HG03039 (cell line): ENCODE measurements around the gene TUBG2.
"Not testable (repeated sequence)": the region's sequence is repeated elsewhere in the genome, so short reads cannot be mapped to it uniquely, and the experiment has no call there.

ENCODE experiments used
- ATAC-seq: cut with Tn5 transposase; IDR thresholded peaks from one replicate; pipeline ENCODE4 v1.9.1; 2021; ENCODE audit warnings: mild to moderate bottlenecking, moderate library complexity; ENCODE audit not compliant: unreplicated experiment

Gene TUBG2

DNA sequence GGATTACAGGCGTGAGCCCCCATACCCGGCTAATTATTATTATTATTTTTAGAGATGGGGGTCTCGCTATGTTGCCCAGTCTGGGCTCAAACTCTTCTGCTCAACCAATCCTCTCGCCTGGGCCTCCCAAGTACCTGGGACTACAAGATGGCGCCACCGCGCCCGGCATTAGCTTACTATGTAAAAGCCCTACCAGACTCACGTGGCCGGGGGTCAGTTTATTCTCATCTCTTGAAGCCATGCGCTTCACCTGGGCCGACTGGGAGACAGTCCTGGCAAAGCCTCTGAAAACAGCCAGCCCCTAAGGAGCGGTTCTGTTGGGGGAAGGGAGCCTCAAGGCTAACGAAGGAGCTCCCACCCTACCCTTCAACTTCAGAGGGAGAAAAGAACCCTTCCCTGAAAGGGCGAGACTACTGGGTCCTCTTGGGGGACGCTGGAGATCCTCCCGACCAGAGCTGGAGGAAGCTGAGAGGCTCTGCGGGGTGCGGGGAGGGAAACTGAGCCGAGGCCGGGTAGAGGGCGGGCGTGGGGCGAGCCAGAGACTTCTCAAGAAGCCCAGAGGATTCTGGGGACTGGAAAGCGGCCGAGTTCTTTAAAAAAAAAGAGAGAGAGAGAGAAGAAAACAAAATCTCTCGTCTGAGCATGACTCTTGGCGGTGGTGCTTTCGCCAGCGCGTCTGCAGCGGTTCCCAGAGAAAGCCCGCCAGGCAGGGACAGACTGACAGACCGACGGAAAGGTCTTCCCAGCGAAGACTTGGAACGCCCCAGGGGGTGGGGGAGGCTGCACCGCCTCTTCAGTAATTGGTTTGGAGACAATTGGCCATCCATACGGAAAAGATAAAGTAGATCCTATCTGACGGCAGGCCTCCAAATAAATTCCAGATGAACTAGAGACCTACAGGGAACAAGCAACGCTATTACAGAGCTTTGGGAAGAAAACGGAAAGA, 5.6 kb upstream of the TUBG2 start:
- no peak for ATAC-seq

- ATAC-seq, result no peak
Observed at GRCh38 chr17:42655528-42655927, 3.6 kb upstream of the TUBG2 start.

GRCh38 chr17:42657824-42658588, 1.1 kb upstream of the TUBG2 start:
- ATAC-seq, result no peak

- ATAC-seq, result not testable (repeated sequence)
Observed at GRCh38 chr17:42659932-42660274, 819 bp downstream of the TUBG2 start.

GRCh38 chr17:42660692-42661345, 1.7 kb downstream of the TUBG2 start:
- ATAC-seq, result no peak

- no peak for ATAC-seq
Observed at GRCh38 chr17:42665581-42666001, 6.5 kb downstream of the TUBG2 start.

GRCh38 chr17:42666126-42666525, 7.0 kb downstream of the TUBG2 start:
- not testable (repeated sequence) for ATAC-seq

GRCh38 chr17:42667088-42667951, 8.2 kb downstream of the TUBG2 start:
- no peak for ATAC-seq

DNA sequence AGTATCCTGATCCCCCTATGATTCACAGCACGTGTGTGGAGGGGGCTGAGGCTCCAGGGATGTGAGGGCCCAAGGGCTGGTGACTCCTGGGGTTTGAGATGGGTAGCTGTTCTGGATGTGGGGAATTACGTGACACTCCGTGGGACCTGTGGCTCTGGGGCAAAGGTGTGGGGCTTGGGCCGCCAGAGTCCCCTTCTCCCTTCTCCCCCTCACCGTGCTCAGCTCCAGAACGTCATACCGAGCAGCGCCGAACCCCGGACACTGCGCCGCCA, 10.6 kb downstream of the TUBG2 start:
- ATAC-seq, result no peak

DNA sequence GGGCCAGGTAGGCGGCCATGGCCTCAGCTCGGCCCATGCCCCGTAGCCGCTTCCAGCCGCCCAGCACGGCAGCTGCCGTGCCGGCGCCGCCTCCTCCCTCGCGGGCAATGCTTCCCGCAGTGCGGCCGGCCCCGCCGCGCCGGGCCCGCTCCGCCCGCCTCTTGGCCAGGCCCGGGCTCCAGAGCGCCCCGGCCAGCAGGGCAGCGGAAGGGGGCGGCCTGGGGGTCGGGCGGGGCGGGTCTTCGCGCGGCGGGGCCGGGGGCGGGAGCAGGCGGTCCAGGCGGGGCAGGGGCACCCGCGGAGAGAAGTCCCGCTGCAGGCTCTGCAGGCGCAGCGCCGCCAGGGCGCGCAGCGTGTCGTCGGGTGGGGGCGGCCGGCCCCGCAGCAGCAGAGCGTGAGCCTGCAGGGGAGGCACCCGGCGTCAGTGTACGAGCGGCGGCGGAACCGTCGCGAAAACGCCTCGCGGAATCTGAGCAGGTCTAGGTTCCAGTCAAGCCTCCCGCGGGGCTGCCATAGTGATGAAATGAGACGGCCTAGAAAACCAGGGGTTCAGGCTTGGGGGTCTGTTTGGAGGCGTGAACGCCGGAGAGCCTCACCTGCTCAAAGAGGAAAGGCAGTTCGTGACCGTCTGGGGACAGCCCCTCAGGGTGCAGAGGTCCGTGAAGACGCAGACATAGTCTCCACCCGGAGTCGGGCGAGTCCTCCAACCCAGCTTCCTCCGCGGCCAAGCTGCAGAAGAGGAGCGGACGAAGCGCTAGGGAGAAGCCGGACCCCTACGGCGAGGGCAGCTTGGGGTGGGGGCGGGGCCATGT, 11.1 kb downstream of the TUBG2 start:
- no peak for ATAC-seq

GRCh38 chr17:42670789-42671657, 11.9 kb downstream of the TUBG2 start:
- no peak for ATAC-seq

DNA sequence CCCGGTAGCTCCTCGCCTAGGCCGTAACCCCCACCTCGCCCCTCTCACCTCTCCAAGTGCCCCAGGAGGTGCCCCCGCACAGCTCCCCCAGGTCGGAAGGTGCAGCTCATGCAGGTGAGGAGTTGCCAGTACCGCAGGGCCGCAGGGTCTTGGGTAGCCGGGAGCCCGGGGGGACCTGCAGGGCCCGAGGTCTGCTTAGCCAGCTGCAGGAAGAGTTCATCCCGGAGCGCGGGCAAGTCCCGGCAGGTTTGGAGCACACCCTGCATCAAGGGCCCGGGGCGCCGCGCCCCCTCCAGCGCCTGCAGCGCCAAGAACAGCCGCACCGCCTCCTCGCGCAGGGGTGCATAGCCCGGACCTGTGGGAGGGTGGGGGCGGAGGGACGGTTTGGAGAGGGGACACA, 13.0 kb downstream of the TUBG2 start:
- ATAC-seq, result no peak

DNA sequence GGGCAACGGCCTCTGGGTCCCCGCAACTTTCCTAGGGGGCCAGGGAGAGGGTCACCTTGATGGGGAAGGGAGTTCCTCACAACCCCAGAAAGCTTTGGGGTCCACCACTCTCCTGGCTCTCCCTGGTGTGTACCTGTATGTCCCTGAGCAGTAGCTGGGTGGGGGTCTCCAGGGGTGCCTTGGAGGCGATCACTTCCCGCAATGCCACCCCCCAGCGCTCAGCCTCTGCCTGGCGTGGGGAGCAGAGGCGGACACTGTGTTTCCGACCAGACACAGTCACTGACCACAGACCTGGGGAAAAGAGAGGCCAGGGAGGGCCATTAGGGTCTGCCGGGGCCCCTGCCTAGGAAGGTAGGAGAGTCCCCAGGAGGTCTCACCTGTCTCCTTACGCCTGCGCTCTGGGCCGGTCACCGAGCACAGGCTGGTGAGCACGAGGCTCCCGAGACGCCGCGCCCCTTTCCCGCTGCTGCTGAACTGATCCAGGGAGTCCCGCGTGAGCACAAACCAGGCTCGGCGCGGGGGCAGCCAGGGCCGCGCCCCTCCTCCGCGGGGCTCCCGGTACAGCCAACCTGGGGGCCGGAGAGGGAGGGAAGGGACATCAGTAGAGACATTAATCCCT, 14.3 kb downstream of the TUBG2 start:
- ATAC-seq, result no peak

GRCh38 chr17:42673885-42674754, 15.0 kb downstream of the TUBG2 start:
- no peak for ATAC-seq

- ATAC-seq, result no peak
Observed at GRCh38 chr17:42674755-42675347, 15.8 kb downstream of the TUBG2 start.

DNA sequence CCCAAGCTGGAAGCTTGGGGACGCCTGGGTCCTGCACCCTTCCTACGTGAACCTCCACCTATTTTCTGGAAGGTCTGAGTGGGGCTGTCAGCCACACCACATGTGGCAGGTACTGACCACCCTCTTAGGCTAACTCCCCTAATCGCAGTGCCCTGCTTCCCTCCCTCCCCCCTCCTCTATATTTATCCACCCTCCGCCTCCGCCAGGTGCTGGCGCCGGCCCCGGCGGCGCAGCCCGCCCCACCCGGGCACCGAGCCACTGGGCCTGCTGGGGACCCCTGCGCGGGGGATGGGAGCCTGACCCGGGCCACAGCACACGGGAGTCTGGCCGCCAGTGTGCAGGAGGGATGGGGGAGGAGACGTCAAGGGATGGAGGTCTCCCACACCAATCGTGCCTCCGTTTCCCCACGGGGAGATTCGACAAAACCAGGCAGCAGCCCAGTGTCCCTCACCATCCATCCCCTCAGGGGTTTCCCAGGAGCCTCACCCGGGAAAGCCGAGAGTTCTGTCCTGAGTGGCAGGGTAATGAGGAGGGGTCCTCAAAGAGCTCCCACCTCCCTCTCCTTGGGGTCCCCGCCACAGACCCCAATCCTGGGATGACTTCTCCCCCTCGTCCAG, 16.4 kb downstream of the TUBG2 start:
- no peak for ATAC-seq

GRCh38 chr17:42675965-42676423, 16.9 kb downstream of the TUBG2 start:
- no peak for ATAC-seq
